MM.1S (cell line): ENCODE measurements around the gene COMT.

Experiments used
- EZH2 ChIP-seq: fragments of 300-600 bp; sonication (generic); optimal IDR thresholded peaks from 2 replicates; pipeline ENCODE3; 2017; ENCODE audit warnings: low read depth, mild to moderate bottlenecking, antibody characterized with exemption, low read length, mixed read lengths
- EZH2phosphoT487 ChIP-seq: fragments of 300-600 bp; sonication (generic); IDR thresholded peaks from 2 replicates; pipeline ENCODE4 v1.6.1; 2018; ENCODE audit warnings: antibody characterized with exemption, low read length
- TF ChIP-seq, protein P1 (sequence below): fragments of 300-600 bp; sonication (generic); IDR thresholded peaks from 2 replicates; pipeline ENCODE4 v1.5.1; 2016; ENCODE audit warnings: antibody characterized with exemption, low read length, mixed read lengths

DNA sequence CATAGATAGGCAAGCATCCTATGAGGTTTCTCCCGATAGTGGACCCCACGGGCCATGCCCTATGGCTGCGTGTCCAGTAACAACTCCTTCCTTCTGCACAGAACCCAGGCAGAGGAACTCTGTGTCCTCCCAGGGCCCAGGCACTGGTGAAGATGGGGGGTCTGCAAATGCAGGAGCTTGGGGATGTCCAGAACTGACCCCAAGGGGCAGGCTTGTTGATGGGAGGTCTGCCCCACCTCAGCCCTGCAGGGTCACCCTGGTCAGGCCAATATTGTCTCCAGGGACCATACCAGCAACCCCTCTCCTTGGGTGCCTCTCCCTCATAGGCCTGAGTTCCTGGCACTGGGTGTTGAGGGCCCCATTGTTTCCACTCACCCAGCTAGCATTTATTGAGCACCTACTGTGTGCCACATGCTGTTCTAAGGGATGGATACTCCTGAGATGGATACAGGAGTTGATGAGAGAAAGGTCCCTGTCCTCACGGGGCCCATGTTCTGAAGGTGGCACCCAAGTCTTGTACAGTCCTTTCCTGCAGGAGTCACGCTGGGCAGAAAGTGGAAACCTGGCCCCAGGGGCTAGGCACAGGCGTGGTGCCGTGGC, 26.4 kb downstream of the COMT start:
- TF ChIP-seq, protein P1, sequence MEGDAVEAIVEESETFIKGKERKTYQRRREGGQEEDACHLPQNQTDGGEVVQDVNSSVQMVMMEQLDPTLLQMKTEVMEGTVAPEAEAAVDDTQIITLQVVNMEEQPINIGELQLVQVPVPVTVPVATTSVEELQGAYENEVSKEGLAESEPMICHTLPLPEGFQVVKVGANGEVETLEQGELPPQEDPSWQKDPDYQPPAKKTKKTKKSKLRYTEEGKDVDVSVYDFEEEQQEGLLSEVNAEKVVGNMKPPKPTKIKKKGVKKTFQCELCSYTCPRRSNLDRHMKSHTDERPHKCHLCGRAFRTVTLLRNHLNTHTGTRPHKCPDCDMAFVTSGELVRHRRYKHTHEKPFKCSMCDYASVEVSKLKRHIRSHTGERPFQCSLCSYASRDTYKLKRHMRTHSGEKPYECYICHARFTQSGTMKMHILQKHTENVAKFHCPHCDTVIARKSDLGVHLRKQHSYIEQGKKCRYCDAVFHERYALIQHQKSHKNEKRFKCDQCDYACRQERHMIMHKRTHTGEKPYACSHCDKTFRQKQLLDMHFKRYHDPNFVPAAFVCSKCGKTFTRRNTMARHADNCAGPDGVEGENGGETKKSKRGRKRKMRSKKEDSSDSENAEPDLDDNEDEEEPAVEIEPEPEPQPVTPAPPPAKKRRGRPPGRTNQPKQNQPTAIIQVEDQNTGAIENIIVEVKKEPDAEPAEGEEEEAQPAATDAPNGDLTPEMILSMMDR, result no peak
- TF ChIP-seq EZH2phosphoT487 (no peak), EZH2 (no peak)
